KMS-11 (cell line): ENCODE measurements around the gene RBM23.
A peak's percentile ranks its signal among the peaks of the same experiment; 100 is the strongest.

Experiments used
- H2AFZ ChIP-seq: fragments of 200-600 bp; sonication (generic); 2 replicates; pipeline ENCODE4 v1.6.1; 2016; ENCODE audit warnings: antibody characterized with exemption, mixed run types, low read depth
- H3K27ac ChIP-seq: fragments of 200-600 bp; sonication (generic); 2 replicates; pipeline ENCODE4 v1.6.1; 2016; ENCODE audit warnings: mild to moderate bottlenecking, mixed run types
- H3K27me3 ChIP-seq: fragments of 200-600 bp; sonication (generic); 2 replicates; pipeline ENCODE4 v1.6.1; 2017; ENCODE audit warnings: mild to moderate bottlenecking, low read depth, mixed run types, moderate library complexity; ENCODE audit not compliant: insufficient read depth
- H3K36me3 ChIP-seq: fragments of 200-600 bp; sonication (generic); 2 replicates; pipeline ENCODE4 v1.6.1; 2017; ENCODE audit warnings: mild to moderate bottlenecking, mixed run types; ENCODE audit not compliant: insufficient read depth
- H3K4me1 ChIP-seq: fragments of 200-600 bp; sonication (generic); 2 replicates; pipeline ENCODE4 v1.6.1; 2016; ENCODE audit warnings: mild to moderate bottlenecking, low read depth, mixed run types; ENCODE audit not compliant: poor library complexity, severe bottlenecking
- H3K4me2 ChIP-seq: fragments of 200-600 bp; sonication (generic); 2 replicates; pipeline ENCODE4 v1.7.0; 2016; ENCODE audit warnings: mild to moderate bottlenecking, mixed run types
- H3K4me3 ChIP-seq: fragments of 200-600 bp; sonication (generic); IDR thresholded peaks from 2 replicates; pipeline ENCODE4 v1.6.1; 2017; ENCODE audit warnings: low read depth, low read length, mixed read lengths; ENCODE audit not compliant: insufficient read depth
- H3K79me2 ChIP-seq: fragments of 200-600 bp; sonication (generic); 2 replicates; pipeline ENCODE4 v1.6.1; 2016; ENCODE audit warnings: low read depth, mixed run types; ENCODE audit not compliant: insufficient read depth
- H3K9ac ChIP-seq: fragments of 200-600 bp; sonication (generic); 2 replicates; pipeline ENCODE4 v1.6.1; 2016; ENCODE audit warnings: mild to moderate bottlenecking, mixed run types
- H4K20me1 ChIP-seq: fragments of 200-600 bp; sonication (generic); 2 replicates; pipeline ENCODE4 v1.6.1; 2016; ENCODE audit warnings: mild to moderate bottlenecking, mixed run types; ENCODE audit not compliant: insufficient read depth
- CTCF ChIP-seq: fragments of 200-600 bp; sonication (generic); conservative IDR thresholded peaks from 2 replicates; pipeline ENCODE4 v1.6.1; 2017; ENCODE audit warnings: low read depth, mild to moderate bottlenecking, antibody characterized with exemption, low read length, moderate library complexity, mixed read lengths

Gene RBM23

GRCh38 chr14:22935156-22935555, 16.2 kb upstream of the RBM23 start:
- no peaks in the 10 kb centered on the region for H3K36me3 ChIP-seq
- no peaks in the 10 kb centered on the region for H3K4me1 ChIP-seq
- no peaks in the 10 kb centered on the region for H3K27me3 ChIP-seq
- no peak overlapping the region for H2AFZ ChIP-seq
- H3K4me3 ChIP-seq, result no peak overlapping the region
- no peaks in the 10 kb centered on the region for H4K20me1 ChIP-seq
- H3K27ac ChIP-seq, result no peak overlapping the region
- H3K79me2 ChIP-seq, result no peaks in the 10 kb centered on the region
- no peak overlapping the region for H3K4me2 ChIP-seq
- no peak overlapping the region for H3K9ac ChIP-seq
- no peak for TF ChIP-seq CTCF

GRCh38 chr14:22932146-22932545, 13.2 kb upstream of the RBM23 start:
- Histone ChIP-seq H4K20me1 (no peaks in the 10 kb centered on the region), H3K27me3 (no peaks in the 10 kb centered on the region), H3K4me2 (no peak overlapping the region), H3K79me2 (peaks cover 15% of the 10 kb centered on the region; the same call in 1 of the 2 replicates), H3K9ac (no peak overlapping the region), H3K27ac (no peak overlapping the region), H3K4me3 (no peak overlapping the region), H2AFZ (no peak overlapping the region), H3K4me1 (peaks cover 7% of the 10 kb centered on the region), H3K36me3 (no peaks in the 10 kb centered on the region)
- TF ChIP-seq CTCF, result no peak

- Histone ChIP-seq H3K4me1 (peaks cover 7% of the 10 kb centered on the region), H2AFZ (peak overlapping the region; percentile 42; the same call in 1 of the 2 replicates)
Measured at GRCh38 chr14:22929961-22930364, 11.0 kb upstream of the RBM23 start.

GRCh38 chr14:22929104-22929960, 10.4 kb upstream of the RBM23 start, which contains the start of gene PRMT5:
PRMT5 (minus strand) TSS chr14:22929376; CDS start chr14:22929361, 15 bp downstream.
- no peaks in the 10 kb centered on the region for H4K20me1 ChIP-seq
- peak within 1 kb of the TSS; percentile 76 for H3K9ac ChIP-seq
- H3K4me1 ChIP-seq, result peaks cover 7% of the 10 kb centered on the region
- no peaks in the 10 kb centered on the region for H3K27me3 ChIP-seq
- H3K79me2 ChIP-seq, result peaks cover 15% of the 10 kb centered on the region; the same call in 1 of the 2 replicates
- H3K27ac ChIP-seq, result peak within 1 kb of the TSS; percentile 65
- no peak for TF ChIP-seq CTCF
- H2AFZ ChIP-seq, result peak within 1 kb of the TSS; percentile 66; the same call in 1 of the 2 replicates
- H3K4me2 ChIP-seq, result peak within 1 kb of the TSS; percentile 92
- H3K4me3 ChIP-seq, result no peak within 1 kb of the TSS
- H3K36me3 ChIP-seq, result no peaks in the 10 kb centered on the region

More at GRCh38 chr14:22929961-22930364, 11.0 kb upstream of the RBM23 start:
- Histone ChIP-seq H3K79me2 (peaks cover 15% of the 10 kb centered on the region; the same call in 1 of the 2 replicates), H3K9ac (no peak overlapping the region; the same call in 1 of the 2 replicates), H3K36me3 (no peaks in the 10 kb centered on the region), H3K4me2 (peak overlapping the region; percentile 80), H3K4me3 (no peak overlapping the region), H4K20me1 (no peaks in the 10 kb centered on the region), H3K27me3 (no peaks in the 10 kb centered on the region), H3K27ac (peak overlapping the region; percentile 51; the same call in 1 of the 2 replicates)
- TF ChIP-seq CTCF, result no peak
